Astrocyte (in vitro differentiated cells and primary cell): ENCODE data around the gene OFD1. TPM values are rescaled to one million over a fixed set of nuclear protein-coding genes. Genes with fewer than 3 reads are reported as not detected.

Experiments used
- DNase-seq: peaks from one replicate; pipeline ENCODE4 v3.0.0-alpha.2; 2010; ENCODE audit warnings: low read depth
- FAIRE-seq: peaks from 2 replicates; lab custom pipeline; 2011; peaks lifted over from hg19 to GRCh38; lab: Jason Lieb, UNC
- H2AFZ ChIP-seq: 2 replicates; pipeline ENCODE4 v1.6.0; 2012; ENCODE audit warnings: low read depth, low read length, inconsistent platforms
- H3K27ac ChIP-seq: 2 replicates; pipeline ENCODE4 v1.5.1; 2011; ENCODE audit warnings: low read depth, low read length, inconsistent platforms
- H3K27me3 ChIP-seq: 2 replicates; pipeline ENCODE4 v1.6.0; 2011; ENCODE audit warnings: low read length, inconsistent platforms; ENCODE audit not compliant: insufficient read depth
- H3K36me3 ChIP-seq: 2 replicates; pipeline ENCODE4 v1.5.1; 2011; ENCODE audit warnings: low read length, inconsistent platforms; ENCODE audit not compliant: insufficient read depth
- H3K4me1 ChIP-seq: 2 replicates; pipeline ENCODE4 v1.5.1; 2011; ENCODE audit warnings: low read length, inconsistent platforms; ENCODE audit not compliant: insufficient read depth
- H3K4me2 ChIP-seq: 2 replicates; pipeline ENCODE4 v1.6.0; 2012; ENCODE audit warnings: low read length, inconsistent platforms
- H3K4me3 ChIP-seq: 2 replicates; pipeline ENCODE4 v1.5.1; 2011; ENCODE audit warnings: low read depth, mild to moderate bottlenecking, low read length, inconsistent platforms; ENCODE audit not compliant: insufficient read depth
- H3K79me2 ChIP-seq: 2 replicates; pipeline ENCODE4 v1.6.0; 2012; ENCODE audit warnings: mild to moderate bottlenecking, low read length, inconsistent platforms; ENCODE audit not compliant: insufficient read depth
- H3K9ac ChIP-seq: 2 replicates; pipeline ENCODE4 v1.6.0; 2012; ENCODE audit warnings: mild to moderate bottlenecking, low read length, inconsistent platforms
- H3K9me3 ChIP-seq: 2 replicates; pipeline ENCODE4 v1.5.1; 2012; ENCODE audit warnings: low read depth, mild to moderate bottlenecking, low read length, inconsistent platforms; ENCODE audit not compliant: insufficient read depth
- H4K20me1 ChIP-seq: 2 replicates; pipeline ENCODE4 v1.6.0; 2012; ENCODE audit warnings: low read length, inconsistent platforms; ENCODE audit not compliant: insufficient read depth
- H3K27ac Mint-ChIP-seq: one replicate; pipeline ENCODE4 v1.8.0; 2021; ENCODE audit warnings: mild to moderate bottlenecking, mixed read lengths; ENCODE audit not compliant: unreplicated experiment
- H3K27me3 Mint-ChIP-seq: one replicate; pipeline ENCODE4 v1.8.0; 2021; ENCODE audit warnings: low read depth, mixed read lengths; ENCODE audit not compliant: unreplicated experiment
- H3K36me3 Mint-ChIP-seq: one replicate; pipeline ENCODE4 v1.8.0; 2021; ENCODE audit warnings: low read depth, mixed read lengths; ENCODE audit not compliant: unreplicated experiment
- H3K4me1 Mint-ChIP-seq: one replicate; pipeline ENCODE4 v1.8.0; 2021; ENCODE audit warnings: low read depth, mixed read lengths; ENCODE audit not compliant: unreplicated experiment
- H3K4me3 Mint-ChIP-seq: one replicate; pipeline ENCODE4 v1.8.0; 2021; ENCODE audit warnings: mild to moderate bottlenecking, moderate library complexity, mixed read lengths; ENCODE audit not compliant: unreplicated experiment
- H3K9me3 Mint-ChIP-seq: one replicate; pipeline ENCODE4 v1.8.0; 2021; ENCODE audit warnings: mild to moderate bottlenecking, mixed read lengths; ENCODE audit not compliant: unreplicated experiment
- CTCF ChIP-seq: IDR thresholded peaks from 2 replicates; pipeline ENCODE4 v1.5.1; 2011; ENCODE audit warnings: low read depth, mild to moderate bottlenecking, inconsistent platforms, low read length, moderate library complexity; ENCODE audit not compliant: insufficient read depth
- EZH2 ChIP-seq: IDR thresholded peaks from 2 replicates; pipeline ENCODE4 v1.6.1; 2012; ENCODE audit warnings: mild to moderate bottlenecking, low read length, inconsistent platforms; ENCODE audit not compliant: insufficient read depth
- total RNA-seq: library from RNA; stranded (reverse); gene quantifications from 2 replicates; pipeline ENCODE4 v1.2.1, GENCODE V29; 2021

Gene OFD1
- total RNA-seq, 1 donor from 2014 or later = 22.0 TPM

DNA sequence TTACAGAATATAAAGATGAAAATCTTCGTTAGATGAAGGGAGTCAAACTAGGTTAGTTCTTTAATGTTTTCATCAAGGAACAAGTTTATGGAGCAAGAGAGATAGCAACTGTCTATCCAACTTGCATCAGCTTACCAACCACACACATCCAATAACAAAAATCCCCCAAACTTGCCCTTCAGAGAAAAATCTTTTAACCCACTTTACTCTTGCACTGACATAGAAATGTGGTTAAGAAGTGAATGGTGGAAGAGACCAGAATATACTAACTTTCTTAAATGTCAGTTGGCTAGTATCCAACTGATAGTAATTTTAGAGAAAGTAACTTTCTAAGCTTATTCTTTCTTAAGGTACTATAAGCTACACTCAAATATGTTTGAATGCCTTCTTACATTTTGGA is 47.3 kb upstream of the OFD1 start:
- TF ChIP-seq CTCF = no peak
- Histone ChIP-seq H3K9ac (no peak overlapping the region), H3K27me3 (no peaks in the 10 kb centered on the region), H3K4me2 (no peak overlapping the region), H2AFZ (no peak overlapping the region), H3K27ac (no peak overlapping the region), H3K9me3 (no peaks in the 10 kb centered on the region), H3K4me1 (peaks cover 2% of the 10 kb centered on the region), H3K4me3 (no peak overlapping the region), H3K36me3 (no peaks in the 10 kb centered on the region), H4K20me1 (peaks cover under 1% of the 10 kb centered on the region), H3K79me2 (peaks cover 30% of the 10 kb centered on the region)
- H3K36me3 Mint-ChIP-seq = no peaks in the 10 kb centered on the region
- DNase-seq (no peak), FAIRE-seq (peak; percentile 98)
- no peak overlapping the region for H3K27ac Mint-ChIP-seq
- H3K4me1 Mint-ChIP-seq = peaks cover 19% of the 10 kb centered on the region
- H3K4me3 Mint-ChIP-seq = no peak overlapping the region
- H3K27me3 Mint-ChIP-seq = no peaks in the 10 kb centered on the region
- no peaks in the 10 kb centered on the region for H3K9me3 Mint-ChIP-seq

- H2AFZ ChIP-seq = peak overlapping the region; percentile 75
- Mint-ChIP-seq H3K36me3 (no peaks in the 10 kb centered on the region), H3K9me3 (no peaks in the 10 kb centered on the region), H3K27ac (peak overlapping the region; percentile 86), H3K27me3 (no peaks in the 10 kb centered on the region), H3K4me3 (peak overlapping the region; percentile 90), H3K4me1 (peaks cover 29% of the 10 kb centered on the region)
- peak overlapping the region; percentile 94 for H3K4me3 ChIP-seq
- FAIRE-seq (peak; percentile 76), DNase-seq (no peak)
- TF ChIP-seq CTCF = no peak
- no peak for TF ChIP-seq EZH2
- H3K27me3 ChIP-seq = no peaks in the 10 kb centered on the region
- H3K9me3 ChIP-seq = no peaks in the 10 kb centered on the region
- H3K4me1 ChIP-seq = peaks cover 12% of the 10 kb centered on the region
- peaks cover 42% of the 10 kb centered on the region for H3K79me2 ChIP-seq
- H3K27ac ChIP-seq = peak overlapping the region; percentile 93
- H4K20me1 ChIP-seq = peaks cover 12% of the 10 kb centered on the region
- H3K36me3 ChIP-seq = no peaks in the 10 kb centered on the region
- H3K4me2 ChIP-seq = peak overlapping the region; percentile 96
- peak overlapping the region; percentile 97 for H3K9ac ChIP-seq
These were observed 46.1 kb upstream of the OFD1 start for GRCh38 chrX:13688384-13688957.

DNA sequence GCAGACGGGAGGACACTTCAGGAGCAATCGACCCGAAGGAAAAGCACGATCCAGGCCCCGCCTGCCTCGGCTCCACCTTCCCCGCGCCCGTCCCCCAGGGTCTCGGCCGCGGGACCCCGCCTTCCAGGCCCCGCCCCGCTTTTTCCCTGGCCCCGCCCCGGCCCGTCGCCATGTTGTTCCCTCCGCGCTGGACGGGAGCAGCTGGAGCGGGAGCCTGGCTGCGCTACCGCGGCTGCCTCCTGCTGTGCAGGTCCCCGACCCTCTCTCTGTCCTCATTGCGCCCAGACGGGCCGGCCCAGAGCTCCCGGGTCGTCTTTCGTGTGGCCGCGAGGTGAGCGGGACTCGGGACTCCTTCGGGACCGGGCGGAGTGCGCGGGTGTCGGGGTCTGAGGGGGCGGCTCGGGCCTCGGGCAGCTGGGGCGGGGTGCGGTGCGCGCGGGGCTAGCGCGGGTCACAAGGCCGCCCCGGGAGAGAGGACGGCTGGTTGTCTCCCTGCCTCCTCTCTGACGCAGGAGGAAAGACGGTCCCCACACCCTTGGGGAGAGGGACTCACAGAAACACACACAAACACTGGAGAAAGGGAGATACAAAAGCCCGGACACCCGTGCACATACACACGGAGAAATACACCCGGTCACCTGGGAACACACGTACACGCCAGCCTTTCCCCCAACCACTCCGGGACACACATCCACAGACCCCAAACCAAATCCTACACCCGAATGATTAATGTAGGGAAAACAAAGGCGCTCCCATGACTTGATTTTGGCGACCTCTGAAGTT is 45.4 kb upstream of the OFD1 start, which contains the start of gene RAB9A:
TSS of gene RAB9A (plus strand) at position 171 of the 783 bp plus-strand sequence. CDS start 19,619 bp downstream, outside the sequence.
- Mint-ChIP-seq H3K9me3 (no peaks in the 10 kb centered on the region), H3K36me3 (no peaks in the 10 kb centered on the region), H3K27ac (peak within 1 kb of the TSS; percentile 86), H3K27me3 (no peaks in the 10 kb centered on the region), H3K4me3 (peak within 1 kb of the TSS; percentile 90), H3K4me1 (peaks cover 34% of the 10 kb centered on the region)
- Histone ChIP-seq H4K20me1 (peaks cover 19% of the 10 kb centered on the region), H3K27me3 (no peaks in the 10 kb centered on the region), H3K9ac (peak within 1 kb of the TSS; percentile 97), H3K79me2 (peaks cover 49% of the 10 kb centered on the region), H3K36me3 (no peaks in the 10 kb centered on the region), H3K4me3 (peak within 1 kb of the TSS; percentile 94), H3K9me3 (no peaks in the 10 kb centered on the region), H3K4me1 (peaks cover 18% of the 10 kb centered on the region), H3K4me2 (peak within 1 kb of the TSS; percentile 96), H3K27ac (peak within 1 kb of the TSS; percentile 93), H2AFZ (peak within 1 kb of the TSS; percentile 75)
- DNase-seq (peak; percentile 32), FAIRE-seq (peak; percentile 32)
- TF ChIP-seq CTCF = no peak
- TF ChIP-seq EZH2 = no peak
